Heart right ventricle (tissue), 16 donors: ENCODE results near the gene NPIPA1. TPM values are rescaled to one million over a fixed set of nuclear protein-coding genes. Genes with fewer than 3 reads are reported as not detected.
"Not testable (repeated sequence)": the region's sequence is repeated elsewhere in the genome, so short reads cannot be mapped to it uniquely, and the experiment has no call there.

Experiments used
- ATAC-seq, 8 donors: fragments of 200-7000 bp; cut with Tn5 transposase; one replicate each; pipeline ENCODE4 v1.9.1; 2020; ENCODE audit warnings: mild to moderate bottlenecking in 8 of 8, moderate library complexity in 8 of 8, moderate number of reproducible peaks in 1 of 8
- DNase-seq, 2 donors: peaks; one replicate each; pipeline ENCODE4 v3.0.0-alpha.2; 2020
- H3K27ac ChIP-seq, 10 donors: fragments of 200-600 bp; sonication (generic) in 2 of 10; one replicate each; pipeline versions ENCODE4 v1.5.0 to v1.8.0; 2020 to 2022; ENCODE audit warnings: mild to moderate bottlenecking in 3 of 10
- H3K27me3 ChIP-seq, 7 donors: fragments of 200-600 bp; one replicate each; pipeline ENCODE4 v1.8.0; 2021 to 2022; ENCODE audit warnings: mild to moderate bottlenecking in 2 of 7
- H3K36me3 ChIP-seq, 9 donors: fragments of 200-600 bp; sonication (generic) in 1 of 9; one replicate each; pipeline versions ENCODE4 v1.5.0 to v1.8.0; 2020 to 2022; ENCODE audit warnings: mild to moderate bottlenecking in 2 of 9
- H3K4me1 ChIP-seq, 9 donors: fragments of 200-600 bp; sonication (generic) in 1 of 9; one replicate each; pipeline versions ENCODE4 v1.5.0 to v1.8.0; 2020 to 2022; ENCODE audit warnings: mild to moderate bottlenecking in 4 of 9
- H3K4me3 ChIP-seq, 10 donors: fragments of 200-600 bp; sonication (generic) in 2 of 10; one replicate each; pipeline versions ENCODE4 v1.5.0 to v1.8.0; 2020 to 2022; ENCODE audit warnings: mild to moderate bottlenecking in 7 of 10, moderate library complexity in 2 of 10
- H3K9me3 ChIP-seq, 11 donors: fragments of 200-600 bp in 10 of 11; sonication (generic) in 2 of 11; one replicate each; pipeline versions ENCODE4 v1.5.0 to v1.8.0; 2013 to 2022; ENCODE audit warnings: mild to moderate bottlenecking in 2 of 11, control low read depth in 1 of 11, moderate library complexity in 1 of 11
- WGBS, 2 donors: extraction: QIAGEN DNeasy Blood & Tissue Kit; methylation state at CpG; one replicate each; pipeline ENCODE4 v1.1.7; 2013; ENCODE audit warnings: inconsistent platforms in 1 of 2; 5-methylcytosine and 5-hydroxymethylcytosine counted together
- intact Hi-C, 10 donors: fragments of 100-400 bp; cut with DNase I; formaldehyde crosslinking; loops; one replicate each; pipeline versions ENCODE4 v1.11.1 to v1.14.2; 2022
- polyA plus RNA-seq, 2 donors: library from polyadenylated mRNA; stranded (reverse); fragments of 200-250 nt; gene quantifications; one replicate each; pipeline ENCODE4 v1.2.3, GENCODE V29; 2013
- total RNA-seq, 10 donors: library from RNA; stranded (reverse); fragmentation: NEBNext Ultra II Directional in 3 of 10; extraction: Animal tissue kit (Norgen Biotek cat#: 25700) in 3 of 10; gene quantifications; one replicate each; pipeline versions ENCODE4 v1.2.1 to v1.2.4, GENCODE V29; 2021 to 2023
- TF ChIP-seq, protein P1 (sequence below), 9 donors: fragments of 200-600 bp; sonication (generic) in 2 of 9; IDR thresholded peaks; one replicate each; pipeline versions ENCODE4 v1.5.0 to v1.8.0; 2021 to 2022; ENCODE audit warnings: antibody characterized with exemption in 9 of 9, mild to moderate bottlenecking in 5 of 9, moderate library complexity in 1 of 9
- donor health status: Arrhythmogenic right ventricular cardiomyopathy.
- donor health status: ischemic (EF 13 %, LVEDD 7.1; RV severe dilation, severe dysfunction).
- donor health status: healthy with polysubstance abuse.
- donor health status: DM: no; HTN: yes; CAD: no.
- donor health status: DM: no; HTN: no; CAD: no.
- donor health status: ischemic (EF 25% LVEDD 6.9; RV normal size, moderate dysfunction).
- donor health status: ischemic (EF 25% LVEDD 5.7; RV mildly dilated, moderate dysfunction).
- donor health status: healthy.
- donor health status: DM: yes; HTN: yes; CAD: no.
- donor health status: Ischemic cardiomyopathy.
- donor health status: ischemic (EF 35%, LVEDD 5.7; RV mildly dilated, moderate dysfunction).
- donor health status: nonischemic (EF 11% LVEDD 7.7; RV severe dilation, severe dysfunction).
- donor health status: DM: yes; HTN: yes; CAD: no.
- donor health status: PGD.
- donor health status: ischemic (EF 29% LVEDD 5.4; RV normal size, mild dysfunction).
- donor health status: nonischemic (EF 23%, LVEDD 6.1; RV moderate dilation, normal function).

The NPIPA1 gene
- total and polyA plus RNA-seq, 12 donors = 31.2 to 165 (median 42.3) TPM

DNA sequence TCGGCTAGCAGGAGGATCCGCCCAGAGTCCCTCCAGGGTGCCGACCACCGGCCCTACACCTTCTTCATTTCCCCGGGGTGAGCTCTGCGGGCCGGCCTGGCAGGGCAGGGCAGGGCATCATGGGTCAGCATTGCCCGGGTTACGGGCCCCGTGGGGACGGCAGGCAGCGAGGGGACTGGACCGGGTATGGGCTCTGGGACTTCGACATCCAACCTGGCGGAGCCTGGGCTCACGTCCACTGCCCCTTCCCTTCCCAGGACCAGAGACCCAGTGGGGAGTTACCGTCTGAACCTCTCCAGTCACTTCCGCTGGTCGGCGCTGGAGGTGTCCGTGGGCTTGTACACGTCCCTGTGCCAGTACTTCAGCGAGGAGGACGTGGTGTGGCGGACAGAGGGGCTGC, 7.0 kb upstream of the NPIPA1 start:
- H3K4me3 ChIP-seq, H3K27ac ChIP-seq, H3K4me1 ChIP-seq, H3K27me3 ChIP-seq, H3K36me3 ChIP-seq, intact Hi-C loops, DNase-seq, ATAC-seq, H3K9me3 ChIP-seq: not testable (repeated sequence)
- 91 to 96% methylated on average over 4 to 9 of the region's 25 CpGs for WGBS, 2 donors

DNA sequence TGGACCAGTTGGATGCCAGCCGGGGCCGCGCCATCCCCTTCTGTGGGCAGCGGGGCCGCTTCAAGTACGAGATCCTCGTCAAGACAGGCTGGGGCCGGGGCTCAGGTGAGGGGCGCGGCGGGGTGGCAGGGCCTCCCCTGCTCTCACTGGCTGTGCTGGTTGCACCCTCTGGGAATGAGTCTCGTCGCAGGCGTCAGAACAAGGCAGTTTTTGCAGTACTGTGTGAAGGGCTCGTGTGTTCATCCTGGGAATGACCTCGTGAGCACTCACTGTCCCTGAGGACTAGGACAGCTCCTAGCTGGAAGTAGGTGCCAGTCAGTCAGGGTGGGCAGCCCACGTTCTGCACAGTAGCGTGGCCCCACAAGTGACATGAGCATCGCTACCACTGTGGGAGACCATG, 6.3 kb upstream of the NPIPA1 start:
- DNase-seq = not testable (repeated sequence)

DNA sequence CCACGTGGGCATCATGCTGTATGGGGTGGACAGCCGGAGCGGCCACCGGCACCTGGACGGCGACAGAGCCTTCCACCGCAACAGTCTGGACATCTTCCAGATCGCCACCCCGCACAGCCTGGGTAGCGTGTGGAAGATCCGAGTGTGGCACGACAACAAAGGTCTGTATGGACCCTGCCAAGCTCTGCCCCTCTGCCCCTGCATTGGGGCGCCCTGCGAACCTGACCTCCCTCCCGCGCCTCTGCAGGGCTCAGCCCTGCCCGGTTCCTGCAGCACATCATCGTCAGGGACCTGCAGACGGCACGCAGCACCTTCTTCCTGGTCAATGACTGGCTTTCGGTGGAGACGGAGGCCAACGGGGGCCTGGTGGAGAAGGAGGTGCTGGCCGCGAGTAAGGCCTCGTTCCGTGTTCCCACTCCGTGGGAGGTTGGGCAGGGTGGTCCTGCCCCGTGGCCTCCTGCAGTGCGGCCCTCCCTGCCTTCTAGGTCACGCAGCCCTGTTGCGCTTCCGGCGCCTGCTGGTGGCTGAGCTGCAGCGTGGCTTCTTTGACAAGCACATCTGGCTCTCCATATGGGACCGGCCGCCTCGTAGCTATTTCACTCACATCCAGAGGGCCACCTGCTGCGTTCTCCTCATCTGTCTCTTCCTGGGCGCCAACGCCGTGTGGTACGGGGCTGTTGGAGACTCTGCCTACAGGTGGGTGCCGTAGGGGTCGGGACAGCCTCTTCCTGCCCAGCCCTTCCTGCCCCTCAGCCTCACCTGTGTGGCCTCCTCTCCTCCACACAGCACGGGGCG, 4.5 kb upstream of the NPIPA1 start:
- H3K36me3 ChIP-seq, ATAC-seq, H3K4me1 ChIP-seq, H3K27me3 ChIP-seq, H3K27ac ChIP-seq, H3K4me3 ChIP-seq, intact Hi-C loops, H3K9me3 ChIP-seq: not testable (repeated sequence)
- WGBS, 2 donors = 93 to 97% methylated on average over 17 to 28 of the region's 47 CpGs
- peak; percentile 1 to 10 for DNase-seq

More for the DNA sequence above, 6.3 kb upstream of the NPIPA1 start:
- H3K4me1 ChIP-seq, H3K27ac ChIP-seq, ATAC-seq, H3K27me3 ChIP-seq, H3K36me3 ChIP-seq, H3K9me3 ChIP-seq, H3K4me3 ChIP-seq, intact Hi-C loops: not testable (repeated sequence)
- 86 to 88% methylated on average over 5 to 9 of the region's 19 CpGs for WGBS, 2 donors

DNA sequence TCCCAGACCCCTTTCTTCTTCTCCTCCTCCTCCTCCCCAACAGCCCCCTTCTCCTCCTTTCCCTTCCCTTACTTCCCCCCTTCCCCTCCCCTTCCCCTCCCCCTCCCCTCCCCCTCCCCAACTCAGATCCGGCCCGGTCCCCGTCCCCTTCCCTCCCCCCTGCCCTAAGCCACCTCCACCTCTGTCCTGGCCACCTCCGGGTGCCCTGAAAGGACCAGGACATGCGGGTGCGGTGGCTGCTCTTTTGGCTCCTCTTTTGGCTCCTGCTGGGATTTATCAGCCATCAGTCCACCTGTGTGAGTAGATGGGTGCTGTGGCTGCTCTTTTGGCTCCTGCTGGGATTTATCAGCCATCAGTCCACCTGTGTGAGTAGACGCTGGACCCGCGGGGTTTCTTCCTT, 751 bp downstream of the NPIPA1 start:
- DNase-seq = peak in 1 of 2 donors; percentile 6
- H3K27me3 ChIP-seq, H3K27ac ChIP-seq, H3K4me3 ChIP-seq, H3K36me3 ChIP-seq, H3K4me1 ChIP-seq, H3K9me3 ChIP-seq, intact Hi-C loops, ATAC-seq: not testable (repeated sequence)
- 52 to 59% methylated on average over 6 of the region's 9 CpGs for WGBS, 2 donors

DNA sequence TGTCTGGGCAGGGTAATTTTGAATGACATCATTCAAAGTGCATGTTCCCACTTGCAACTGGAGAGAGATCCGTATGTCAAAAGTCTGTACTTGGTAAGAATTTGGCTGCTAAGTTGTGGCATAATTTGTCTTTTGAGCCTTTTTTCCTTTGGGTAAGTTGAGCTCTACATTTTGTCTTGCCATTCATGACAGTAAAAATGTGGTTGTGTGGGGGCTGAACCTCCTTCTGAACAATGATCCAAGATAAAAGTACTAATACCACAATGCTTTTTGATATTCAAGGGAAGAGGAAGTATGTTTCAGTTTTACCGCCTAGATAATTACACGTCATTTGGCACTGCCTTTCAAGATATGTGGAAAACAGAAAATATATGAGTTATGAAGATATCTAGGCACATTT, 5.4 kb downstream of the NPIPA1 start:
- 44 to 62% methylated on average over 3 of the region's 3 CpGs for WGBS, 2 donors
- H3K4me1 ChIP-seq, H3K27ac ChIP-seq, H3K4me3 ChIP-seq, H3K9me3 ChIP-seq, intact Hi-C loops, DNase-seq, H3K36me3 ChIP-seq, H3K27me3 ChIP-seq, ATAC-seq: not testable (repeated sequence)

DNA sequence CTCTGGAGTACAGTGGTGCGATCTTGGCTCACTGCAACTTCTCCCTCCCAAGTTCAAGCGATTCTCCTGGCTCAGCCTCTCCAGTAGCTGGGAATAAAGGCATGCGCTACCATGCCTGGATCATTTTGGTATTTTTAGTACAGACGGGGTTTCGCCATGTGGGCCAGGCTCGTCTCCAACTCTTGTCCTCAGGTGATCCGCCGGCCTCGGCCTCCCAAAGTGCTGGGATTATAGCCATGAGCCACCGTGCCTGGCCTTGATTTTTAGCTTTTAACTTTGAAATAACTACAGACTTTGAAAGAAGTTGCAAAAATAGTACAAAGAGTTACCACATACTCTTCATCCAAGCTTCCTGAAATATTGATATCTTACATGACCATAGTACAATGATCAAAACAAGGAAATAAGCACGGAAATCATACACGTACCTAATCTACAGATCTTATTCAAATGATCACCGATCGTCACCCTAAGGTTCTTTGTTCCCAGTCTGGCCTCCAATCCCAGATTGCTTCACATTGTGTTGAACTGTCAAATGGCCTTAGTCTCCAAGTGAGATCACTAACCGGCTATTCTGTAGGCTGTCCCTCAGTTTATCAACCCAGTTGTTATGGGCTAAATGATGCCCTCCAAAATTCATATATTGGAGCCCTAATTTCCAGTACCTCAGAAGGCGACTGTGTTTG, 18.4 kb downstream of the NPIPA1 start:
- Histone ChIP-seq H3K4me1 (peaks cover 0 to 15% (median 0%) of the 10 kb centered on the region in 9 donors), H3K36me3 (no peaks in the 10 kb centered on the region), H3K27me3 (no peaks in the 10 kb centered on the region), H3K4me3 (no peak overlapping the region), H3K9me3 (no peaks in the 10 kb centered on the region), H3K27ac (peak overlapping the region in 5 of 10 donors; percentile 3 to 31 (median 13))
- peak; percentile 72 to 83 for DNase-seq
- TF ChIP-seq, protein P1, sequence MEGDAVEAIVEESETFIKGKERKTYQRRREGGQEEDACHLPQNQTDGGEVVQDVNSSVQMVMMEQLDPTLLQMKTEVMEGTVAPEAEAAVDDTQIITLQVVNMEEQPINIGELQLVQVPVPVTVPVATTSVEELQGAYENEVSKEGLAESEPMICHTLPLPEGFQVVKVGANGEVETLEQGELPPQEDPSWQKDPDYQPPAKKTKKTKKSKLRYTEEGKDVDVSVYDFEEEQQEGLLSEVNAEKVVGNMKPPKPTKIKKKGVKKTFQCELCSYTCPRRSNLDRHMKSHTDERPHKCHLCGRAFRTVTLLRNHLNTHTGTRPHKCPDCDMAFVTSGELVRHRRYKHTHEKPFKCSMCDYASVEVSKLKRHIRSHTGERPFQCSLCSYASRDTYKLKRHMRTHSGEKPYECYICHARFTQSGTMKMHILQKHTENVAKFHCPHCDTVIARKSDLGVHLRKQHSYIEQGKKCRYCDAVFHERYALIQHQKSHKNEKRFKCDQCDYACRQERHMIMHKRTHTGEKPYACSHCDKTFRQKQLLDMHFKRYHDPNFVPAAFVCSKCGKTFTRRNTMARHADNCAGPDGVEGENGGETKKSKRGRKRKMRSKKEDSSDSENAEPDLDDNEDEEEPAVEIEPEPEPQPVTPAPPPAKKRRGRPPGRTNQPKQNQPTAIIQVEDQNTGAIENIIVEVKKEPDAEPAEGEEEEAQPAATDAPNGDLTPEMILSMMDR (IDR thresholded peaks at IDR 0.05) = no peak
- peak; percentile 83 to 99 (median 96) for ATAC-seq
- 64 to 76% methylated on average over 16 of the region's 16 CpGs for WGBS, 2 donors
- intact Hi-C loops = loop anchor here in 1 of 10 donors (10.0 kb wide), 1 partner anchor 59 kb away; no protein-coding TSS in a partner anchor
